NK-92 (cell line): ENCODE measurements around the gene TMEM135.

ENCODE experiments used
- DNase-seq: peaks from one replicate; lab custom pipeline; 2025; ENCODE audit not compliant: unreplicated experiment; lab: John Stamatoyannopoulos, UW

Gene TMEM135

DNA sequence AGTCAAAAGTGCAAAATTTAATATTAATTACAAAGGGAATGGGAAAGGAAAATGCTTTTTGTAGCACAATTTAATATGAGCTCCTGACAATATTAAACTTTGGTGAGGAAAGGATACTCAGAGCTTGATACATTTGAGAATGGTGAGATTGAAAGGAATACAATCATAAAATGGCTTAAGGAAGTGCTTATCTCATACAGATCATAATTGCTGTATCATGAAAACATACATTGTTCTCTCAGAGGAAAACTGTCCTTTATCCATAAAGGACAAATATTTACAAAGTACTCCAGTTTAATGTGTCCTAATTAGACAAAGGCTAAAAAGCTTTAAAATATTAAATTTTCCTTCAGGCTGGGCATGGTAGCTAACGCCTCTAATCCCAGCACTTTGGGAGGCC is 260.4 kb downstream of the TMEM135 start:
- DNase-seq = no peak

GRCh38 chr11:87299041-87299481 is 261.3 kb downstream of the TMEM135 start:
- DNase-seq = no peak

DNA sequence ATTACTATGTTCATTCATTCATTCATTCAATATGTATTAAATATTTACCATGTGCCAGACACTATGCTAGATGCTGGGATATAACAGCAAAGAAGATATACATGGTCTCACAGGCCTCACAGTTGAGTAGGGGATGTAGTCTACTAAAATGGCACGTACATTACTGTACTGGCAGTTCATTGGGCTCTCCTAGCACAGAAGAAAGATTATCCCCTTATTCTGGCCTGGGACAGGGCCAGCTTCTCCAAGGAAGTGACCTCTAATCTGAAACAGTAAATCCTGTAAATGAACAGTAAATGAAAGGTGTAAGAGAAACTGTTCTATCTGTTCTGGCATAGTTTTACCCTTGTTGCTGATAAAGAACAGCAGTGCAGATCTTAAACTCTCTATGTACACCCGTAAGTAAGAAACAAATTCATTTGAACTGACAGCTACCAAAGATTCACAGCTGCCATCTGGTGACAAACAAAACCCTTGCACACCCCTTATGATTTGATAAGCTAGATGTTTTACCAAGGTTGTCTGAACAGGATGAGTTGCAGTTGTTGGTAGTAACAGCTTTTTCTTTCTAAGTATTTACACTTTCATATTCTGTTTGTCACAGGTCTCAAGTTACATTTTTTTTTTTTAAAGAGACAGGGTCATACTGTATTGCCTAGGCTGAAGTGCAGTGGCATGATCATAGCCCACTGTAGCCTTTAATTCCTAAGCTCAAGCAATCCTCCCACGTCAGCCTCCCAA is 263.1 kb downstream of the TMEM135 start:
- DNase-seq = no peak

- DNase-seq = no peak
These were observed 264.2 kb downstream of the TMEM135 start for GRCh38 chr11:87301785-87302540.

DNA sequence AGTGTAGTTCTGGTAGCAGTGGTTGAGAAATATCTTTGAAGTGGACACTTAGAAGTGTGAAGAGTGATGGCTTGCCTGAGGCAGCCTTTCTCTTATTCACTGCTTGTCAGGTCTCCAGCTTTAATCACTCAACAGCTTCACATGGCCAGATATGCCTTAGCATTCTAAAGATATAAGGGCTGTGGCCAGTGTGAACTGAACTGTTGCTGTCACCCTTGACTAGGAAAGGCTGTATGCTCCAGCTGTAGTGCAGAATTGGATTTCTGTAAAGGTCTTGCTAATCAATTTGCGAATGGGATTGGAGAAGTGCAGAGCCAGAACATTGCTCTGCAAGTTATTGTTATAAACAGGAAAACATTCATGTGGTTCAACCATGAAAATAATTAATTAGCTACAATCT is 266.7 kb downstream of the TMEM135 start:
- no peak for DNase-seq

DNA sequence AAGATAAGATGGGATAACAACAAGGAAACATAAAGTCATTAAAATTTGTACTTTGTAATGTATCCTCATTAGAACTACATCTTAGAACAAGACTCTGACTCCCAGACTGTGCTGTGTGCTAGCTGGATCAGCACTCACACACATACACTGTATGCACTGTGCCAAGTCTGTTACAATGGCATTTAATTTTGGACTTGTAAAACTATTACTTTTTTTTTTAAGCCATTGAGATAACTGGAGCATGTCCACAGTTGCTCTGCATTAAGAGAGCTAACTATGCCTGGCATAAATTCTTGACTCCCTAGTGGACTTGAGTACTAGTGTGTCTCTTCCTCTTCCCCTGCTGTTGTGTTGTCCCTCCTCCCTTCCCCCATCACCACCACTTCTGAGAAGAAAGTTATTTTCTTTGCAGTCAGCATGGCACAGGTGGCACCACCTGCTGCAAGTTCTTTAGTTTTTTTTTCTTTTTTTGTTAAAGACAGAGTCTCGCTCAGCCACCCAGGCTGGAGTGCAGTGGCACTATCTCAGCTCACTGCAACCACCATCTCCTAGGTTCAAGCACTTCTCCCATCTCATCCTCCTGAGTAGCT is 268.6 kb downstream of the TMEM135 start:
- no peak for DNase-seq

DNA sequence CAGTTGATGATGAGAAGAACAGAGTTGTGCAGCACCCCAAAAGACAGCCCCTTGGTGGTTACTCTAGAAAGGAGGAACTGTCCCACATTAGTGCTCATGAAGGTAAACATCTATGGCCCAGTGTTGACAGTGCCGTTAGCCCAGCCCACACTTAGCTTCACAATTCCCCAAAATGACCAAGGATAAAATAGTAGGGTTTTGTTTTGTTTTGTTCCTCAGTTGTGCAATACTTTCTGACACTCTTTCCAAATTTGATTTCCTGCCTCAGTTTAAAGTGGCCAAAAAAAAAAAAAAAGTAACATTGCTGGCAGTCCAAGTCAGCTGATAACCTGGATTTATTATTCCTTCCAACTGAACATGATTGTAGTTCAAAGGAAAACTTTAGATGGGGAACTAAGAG is 269.4 kb downstream of the TMEM135 start:
- no peak for DNase-seq

DNA sequence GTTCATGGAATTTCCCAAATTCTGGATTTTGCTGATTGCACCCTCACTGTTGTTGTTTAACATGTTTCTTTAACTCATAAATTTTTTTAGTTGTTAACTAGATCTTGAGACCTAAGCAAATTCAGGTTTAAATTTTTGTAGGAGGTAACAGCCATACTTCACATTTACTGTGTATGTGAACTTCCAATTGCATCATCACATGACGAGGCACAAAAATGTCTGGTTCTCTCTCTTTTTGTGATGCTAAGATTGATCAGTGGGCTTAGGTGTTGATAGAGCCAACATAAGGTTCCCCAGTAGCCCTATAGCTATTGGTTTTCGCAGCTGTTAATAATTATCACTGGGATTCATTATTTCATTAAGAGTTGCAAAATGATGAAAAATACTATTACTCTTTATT is 277.5 kb downstream of the TMEM135 start:
- no peak for DNase-seq

- DNase-seq = no peak
These were observed 278.8 kb downstream of the TMEM135 start for GRCh38 chr11:87316491-87316890.

DNA sequence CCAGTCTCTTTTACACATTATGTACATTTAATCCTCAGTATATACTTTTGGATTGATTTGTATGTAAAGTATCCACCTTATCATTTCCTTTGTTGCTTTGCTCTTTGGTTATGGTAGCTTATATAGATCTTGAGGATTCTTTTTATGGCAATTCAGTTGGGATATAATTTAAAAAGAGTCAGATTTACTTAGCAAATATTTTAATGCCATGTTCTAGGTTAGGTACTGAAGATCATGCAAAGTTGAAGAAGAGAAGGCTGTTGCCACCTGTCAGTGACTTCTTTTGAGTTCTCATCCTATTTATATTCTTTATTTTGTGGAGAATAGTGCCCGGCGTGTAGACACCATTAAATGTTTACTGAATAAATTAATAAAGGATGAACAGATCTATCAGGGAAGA is 279.7 kb downstream of the TMEM135 start:
- no peak for DNase-seq

GRCh38 chr11:87320123-87320522 is 282.4 kb downstream of the TMEM135 start:
- no peak for DNase-seq

DNA sequence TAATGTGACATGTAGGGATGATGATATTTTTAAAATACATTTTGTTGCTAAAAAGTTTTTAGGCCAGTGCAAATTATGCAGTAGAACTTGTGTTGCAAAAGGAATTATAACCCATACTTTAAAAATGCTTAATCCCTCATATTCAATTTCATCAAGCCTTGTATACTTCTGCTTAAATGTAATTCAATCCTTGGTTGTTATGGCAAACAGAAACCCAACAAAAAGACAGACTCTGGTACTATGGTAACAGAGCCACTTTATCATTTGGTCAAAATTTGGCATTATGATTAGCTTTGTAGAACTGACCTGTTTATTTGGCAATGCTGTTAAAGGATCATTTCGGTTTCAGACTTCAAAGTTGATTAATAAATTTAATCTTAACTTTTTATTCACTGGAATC is 284.8 kb downstream of the TMEM135 start:
- no peak for DNase-seq

DNA sequence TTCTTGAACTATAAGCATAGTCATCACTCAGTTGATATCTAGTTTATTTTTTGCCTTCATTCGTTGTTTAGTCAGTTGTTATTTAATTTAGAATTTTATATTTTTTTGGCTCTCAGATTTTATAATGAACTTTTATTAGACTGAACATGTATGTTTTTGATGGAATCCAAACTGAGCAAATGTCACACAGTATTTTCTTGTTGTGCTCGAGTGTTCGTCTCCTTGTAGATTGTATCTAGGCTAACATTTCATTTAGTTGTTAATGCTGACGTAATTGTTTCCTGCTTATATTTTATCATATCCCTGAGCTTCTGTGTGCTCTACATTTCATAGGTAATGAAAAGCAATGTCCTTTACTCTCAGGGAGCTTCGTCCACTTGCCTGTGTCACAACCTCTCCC is 286.2 kb downstream of the TMEM135 start:
- no peak for DNase-seq

DNA sequence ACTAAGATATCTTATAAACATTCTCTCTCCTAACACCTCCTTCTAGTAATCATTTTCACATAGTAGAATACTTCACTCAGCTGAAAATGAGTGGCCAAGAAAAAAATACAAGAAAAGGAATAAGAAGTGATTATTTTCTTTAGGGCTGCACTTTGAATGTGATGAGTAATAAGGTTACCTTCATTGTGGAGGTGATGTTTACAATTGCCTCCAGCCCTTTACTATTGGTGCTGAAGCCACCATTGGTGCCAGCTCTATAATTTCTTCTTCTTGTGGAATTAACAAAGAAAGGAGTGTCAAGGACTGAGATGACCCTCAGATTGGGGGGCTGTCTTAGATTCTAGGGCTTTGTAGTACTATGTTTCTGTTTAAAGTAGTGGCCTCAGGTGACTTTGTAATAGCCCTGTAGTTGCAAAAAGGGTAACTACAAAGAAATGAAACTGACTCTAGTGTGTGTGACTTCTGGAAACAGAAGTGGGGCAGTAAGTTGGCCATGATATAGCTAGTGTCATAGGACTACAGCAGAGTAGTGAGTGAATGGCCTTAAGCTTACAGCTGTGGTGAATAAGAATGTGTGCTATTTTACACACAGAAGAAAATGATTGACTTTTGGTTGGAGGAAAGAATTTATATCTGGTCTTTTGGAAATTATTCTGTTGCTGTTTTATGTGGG is 287.2 kb downstream of the TMEM135 start:
- no peak for DNase-seq

- no peak for DNase-seq
These were observed 287.7 kb downstream of the TMEM135 start for GRCh38 chr11:87325490-87325872.

- DNase-seq = no peak
These were observed 288.9 kb downstream of the TMEM135 start for GRCh38 chr11:87326594-87326993.

DNA sequence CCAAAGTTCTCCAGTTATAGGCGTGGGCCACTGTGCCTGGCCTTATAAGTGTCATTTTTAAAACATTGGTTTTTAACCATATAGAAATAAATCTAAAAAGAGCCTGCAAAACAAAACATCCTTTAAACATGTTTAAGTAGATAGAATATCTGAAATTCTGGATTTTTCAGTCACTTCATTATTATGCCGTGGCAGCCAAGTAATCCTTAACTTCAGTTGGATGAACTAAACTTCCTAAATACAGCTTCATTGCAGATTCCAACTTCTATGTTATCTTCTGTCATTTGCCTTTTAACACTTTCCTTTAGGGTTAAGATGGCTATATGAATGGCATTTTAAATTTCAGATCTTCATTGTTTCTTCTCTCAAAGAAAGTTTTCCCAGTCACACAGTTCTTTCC is 291.4 kb downstream of the TMEM135 start:
- no peak for DNase-seq

GRCh38 chr11:87330187-87330601 is 292.5 kb downstream of the TMEM135 start:
- no peak for DNase-seq

- DNase-seq = no peak
These were observed 293.5 kb downstream of the TMEM135 start for GRCh38 chr11:87331273-87331672.

GRCh38 chr11:87338046-87338639 is 300.4 kb downstream of the TMEM135 start:
- no peak for DNase-seq

DNA sequence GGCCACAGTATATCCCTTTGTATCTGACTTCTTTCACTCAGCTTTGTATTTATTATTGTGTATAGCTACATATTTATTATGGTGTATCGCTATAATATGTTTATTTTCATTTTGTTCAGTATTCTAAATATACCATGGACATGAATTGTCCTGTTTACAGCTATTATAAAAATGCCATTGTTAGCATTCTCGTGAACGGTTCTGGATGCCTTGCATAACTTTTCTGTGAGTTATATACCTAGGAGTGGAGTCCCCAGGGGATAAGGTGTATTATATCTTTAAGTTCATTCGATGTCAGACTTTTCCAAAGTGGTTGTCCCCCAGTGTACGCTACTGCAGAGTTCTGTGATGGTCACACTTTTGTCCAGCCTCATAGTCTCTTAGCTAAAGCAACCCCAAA is 301.7 kb downstream of the TMEM135 start:
- DNase-seq = no peak
